PC-3 (cell line): ENCODE measurements around the gene KCNJ9.

Experiments
- EZH2 ChIP-seq: fragments of 300-600 bp; sonication (generic); IDR thresholded peaks from one replicate; pipeline ENCODE4 v1.6.1; 2017; ENCODE audit warnings: antibody characterized with exemption, mild to moderate bottlenecking, low read length; ENCODE audit not compliant: unreplicated experiment
- EZH2phosphoT487 ChIP-seq: fragments of 300-600 bp; sonication (generic); IDR thresholded peaks from 2 replicates; pipeline ENCODE4 v1.6.1; 2018; ENCODE audit warnings: mild to moderate bottlenecking, antibody characterized with exemption, low read length, borderline replicate concordance
- TF ChIP-seq, protein P1 (sequence below): fragments of 300-600 bp; sonication (generic); conservative IDR thresholded peaks from 2 replicates; pipeline ENCODE4 v1.5.1; 2017; ENCODE audit warnings: antibody characterized with exemption, low read depth, mild to moderate bottlenecking, low read length

DNA sequence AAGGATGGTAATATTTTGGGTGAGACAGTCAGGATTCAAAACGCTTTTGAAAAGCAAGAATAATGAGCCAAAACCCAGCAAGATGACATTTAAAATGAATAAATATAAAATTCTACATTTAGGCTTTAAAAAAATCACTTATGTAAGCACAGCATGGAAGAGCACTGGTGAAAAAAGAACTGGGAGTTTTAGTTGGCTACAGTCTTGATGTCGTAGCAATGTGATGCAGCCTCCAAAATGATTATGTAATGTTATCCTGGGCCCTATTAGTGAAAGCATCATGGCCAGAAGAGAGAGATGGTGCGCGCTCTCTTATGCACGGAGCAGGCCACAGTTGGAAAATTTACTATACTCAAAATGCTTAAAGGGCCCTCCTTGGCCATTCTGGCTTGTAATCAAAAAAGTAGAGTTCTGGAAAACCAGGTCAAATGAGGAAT is 5.1 kb downstream of the KCNJ9 start:
- TF ChIP-seq, protein P1, sequence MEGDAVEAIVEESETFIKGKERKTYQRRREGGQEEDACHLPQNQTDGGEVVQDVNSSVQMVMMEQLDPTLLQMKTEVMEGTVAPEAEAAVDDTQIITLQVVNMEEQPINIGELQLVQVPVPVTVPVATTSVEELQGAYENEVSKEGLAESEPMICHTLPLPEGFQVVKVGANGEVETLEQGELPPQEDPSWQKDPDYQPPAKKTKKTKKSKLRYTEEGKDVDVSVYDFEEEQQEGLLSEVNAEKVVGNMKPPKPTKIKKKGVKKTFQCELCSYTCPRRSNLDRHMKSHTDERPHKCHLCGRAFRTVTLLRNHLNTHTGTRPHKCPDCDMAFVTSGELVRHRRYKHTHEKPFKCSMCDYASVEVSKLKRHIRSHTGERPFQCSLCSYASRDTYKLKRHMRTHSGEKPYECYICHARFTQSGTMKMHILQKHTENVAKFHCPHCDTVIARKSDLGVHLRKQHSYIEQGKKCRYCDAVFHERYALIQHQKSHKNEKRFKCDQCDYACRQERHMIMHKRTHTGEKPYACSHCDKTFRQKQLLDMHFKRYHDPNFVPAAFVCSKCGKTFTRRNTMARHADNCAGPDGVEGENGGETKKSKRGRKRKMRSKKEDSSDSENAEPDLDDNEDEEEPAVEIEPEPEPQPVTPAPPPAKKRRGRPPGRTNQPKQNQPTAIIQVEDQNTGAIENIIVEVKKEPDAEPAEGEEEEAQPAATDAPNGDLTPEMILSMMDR = no peak
- no peak for TF ChIP-seq EZH2phosphoT487
- no peak for TF ChIP-seq EZH2
